ENCODE measurements around the gene IGFN1. TPM values are rescaled to one million over a fixed set of nuclear protein-coding genes. Genes with fewer than 3 reads are reported as not detected.

IGFN1 gene
- total RNA-seq = not detected

DNA sequence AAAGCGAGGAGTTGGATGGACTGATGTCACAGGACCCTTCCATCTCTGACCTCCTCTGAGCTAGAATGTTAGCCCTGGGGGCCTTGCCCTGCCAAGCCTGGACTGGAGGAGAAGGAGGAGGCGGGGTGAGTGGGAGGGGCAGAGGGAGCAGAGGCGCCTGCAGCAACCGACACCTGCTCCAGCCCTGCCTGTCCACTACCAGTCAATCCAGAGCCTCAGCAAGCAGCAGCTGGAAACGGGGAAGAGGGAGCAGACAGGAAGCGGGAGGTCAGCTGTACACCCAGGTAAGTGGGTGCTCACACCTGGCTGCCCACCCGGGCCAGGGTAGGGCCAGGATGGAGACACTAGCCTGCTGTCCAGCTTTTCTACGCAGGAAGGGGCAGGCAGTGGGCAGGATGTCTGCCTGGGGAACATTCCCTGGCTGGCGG is at the start of gene IGFN1:
Gene IGFN1, plus strand, starts transcription at position 201 of the 428 bp plus-strand sequence. CDS start 2,470 bp downstream, outside the sequence.

DNA sequence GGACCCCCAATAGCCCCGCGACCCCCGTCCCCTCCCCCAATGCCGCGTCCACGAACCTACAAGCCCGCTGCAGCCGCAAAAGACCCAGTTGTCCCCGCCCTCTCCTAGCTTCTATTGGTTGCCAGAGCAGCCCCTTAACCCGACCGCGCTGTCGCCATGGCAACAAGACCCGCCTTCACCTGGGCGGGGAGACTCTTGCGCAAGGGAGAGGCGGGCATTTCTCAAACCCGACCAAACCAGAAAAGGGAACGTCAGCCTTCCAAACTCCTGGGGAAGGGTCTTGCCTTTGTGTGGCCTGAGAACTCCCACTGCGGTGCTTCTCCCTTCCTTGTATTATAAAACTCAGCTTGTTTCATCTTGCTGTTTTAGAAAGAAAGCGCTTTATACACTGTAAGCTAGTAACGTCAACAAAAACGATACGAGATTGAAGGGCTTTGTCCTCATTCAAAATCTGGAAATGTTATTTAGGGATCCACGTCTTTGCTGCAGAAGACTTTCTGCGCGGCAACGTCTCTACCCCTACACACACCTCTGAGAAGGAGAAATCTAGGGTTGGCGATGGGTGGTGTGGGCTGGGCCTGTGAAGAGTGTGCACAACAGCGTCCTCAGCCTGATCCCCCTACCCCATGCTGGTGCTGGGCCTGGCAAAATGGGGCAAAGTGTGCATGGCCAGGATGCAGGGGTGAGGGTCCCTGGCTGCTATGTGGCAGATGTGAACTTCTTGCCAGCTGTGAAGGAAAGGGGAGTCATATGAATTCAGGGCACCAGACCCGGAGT is 36.0 kb upstream of the IGFN1 start, which contains the start of gene TMEM9:
Gene TMEM9, minus strand, starts transcription at position 86 of the 777 bp plus-strand sequence. CDS start 551 bp downstream, outside the sequence.

Other genes with a start within 250 kb of the IGFN1 start
- gene KIF21B, start 167.1 kb upstream of the IGFN1 start, total RNA-seq = under 1 TPM; under 0.01 to 0.33 TPM
- not detected for gene CACNA1S, start 78.4 kb upstream of the IGFN1 start, total RNA-seq
- gene ASCL5, start 63.6 kb upstream of the IGFN1 start, total RNA-seq = not detected
- gene TMEM9, start 36.4 kb upstream of the IGFN1 start, total RNA-seq = 10 to 100 TPM; 43.7 to 49.0 TPM
- gene PKP1, start 92.7 kb downstream of the IGFN1 start, total RNA-seq = 1 to 10 TPM in 1 of 2 donors, under 1 TPM in 1; 1.00 to 1.0 TPM
- gene TNNT2, start 186.9 kb downstream of the IGFN1 start, total RNA-seq = under 1 TPM in 1 of 2 donors, not detected in 1; under 0.01 TPM
- gene LAD1, start 208.5 kb downstream of the IGFN1 start, total RNA-seq = under 1 TPM in 1 of 2 donors, not detected in 1; 0.34 TPM
- gene TNNI1, start 230.9 kb downstream of the IGFN1 start, total RNA-seq = not detected